GM12878 (cell line): Measurements from ENCODE around the gene APLP1. TPM values are rescaled to one million over a fixed set of nuclear protein-coding genes. Genes with fewer than 3 reads are reported as not detected.

Source experiments
- ATAC-seq: fragments of 200-7000 bp; cut with Tn5 transposase; 3 replicates; pipeline ENCODE4 v1.9.1; 2020; ENCODE audit warnings: mild to moderate bottlenecking, moderate library complexity
- BruUV-seq: library from RNA; stranded (reverse); fragments of 400-500 nt; replicated peaks from 2 replicates; lab custom pipeline; 2021; lab: Mats Ljungman, UMichigan
- CTCF ChIA-PET: fragments of 300-600 bp; sonication (Branson Sonifier 250); formaldehyde crosslinking; extraction: SDS; loops from one replicate; lab custom pipeline; 2021; ENCODE audit warnings: inconsistent platforms; lab: Yijun Ruan, JAX
- POLR2A ChIA-PET: fragments of 350-600 bp; formaldehyde crosslinking; extraction: SDS; loops from one replicate; lab custom pipeline; 2021; ENCODE audit warnings: inconsistent platforms; lab: Charles Lee
- RAD21 ChIA-PET: fragments of 300-600 bp; sonication (Branson Sonifier 250); formaldehyde crosslinking; loops from one replicate; lab custom pipeline; 2023; ENCODE audit warnings: antibody characterized with exemption; ENCODE audit not compliant: unreplicated experiment; lab: Charles Lee
- SMC1A ChIA-PET: fragments of 300-600 bp; sonication (Branson Sonifier 250); formaldehyde crosslinking; loops from one replicate; lab custom pipeline; 2023; ENCODE audit not compliant: unreplicated experiment, uncharacterized antibody; lab: Charles Lee
- DNase-seq: peaks from one replicate; pipeline ENCODE4 v3.0.0-alpha.2; 2011; ENCODE audit warnings: low read depth, low spot score
- FAIRE-seq: peaks from 3 replicates; lab custom pipeline; 2011; peaks lifted over from hg19 to GRCh38; lab: Jason Lieb, UNC
- H2AFZ ChIP-seq: 2 replicates; pipeline ENCODE4 v1.6.0; 2011; ENCODE audit warnings: low read depth, low read length, control low read depth; ENCODE audit not compliant: control insufficient read depth
- H3K27ac ChIP-seq: 2 replicates; pipeline ENCODE4 v1.5.1; 2011; ENCODE audit warnings: control low read depth; ENCODE audit not compliant: control insufficient read depth, insufficient read depth
- H3K27me3 ChIP-seq, 2 experiments: replicated peaks in 1 of 2; 2 replicates each; pipeline versions ENCODE4 v1.6.0 to v1.6.1; 2011; ENCODE audit warnings: low read length in 1 of 2; ENCODE audit not compliant: control insufficient read depth in 2 of 2, insufficient read depth in 2 of 2
- H3K36me3 ChIP-seq, 2 experiments: 2 replicates each; pipeline ENCODE4 v1.5.1; 2011; ENCODE audit warnings: low read length in 1 of 2; ENCODE audit not compliant: control insufficient read depth in 2 of 2, insufficient read depth in 2 of 2
- H3K4me1 ChIP-seq: 2 replicates; pipeline ENCODE4 v1.6.1; 2011; ENCODE audit warnings: mild to moderate bottlenecking, low read length, moderate library complexity, mixed read lengths; ENCODE audit not compliant: control insufficient read depth, insufficient read depth
- H3K4me2 ChIP-seq: 2 replicates; pipeline ENCODE4 v1.6.0; 2011; ENCODE audit warnings: control low read depth; ENCODE audit not compliant: control insufficient read depth, insufficient read depth
- H3K4me3 ChIP-seq: fragments of 200-600 bp; sonication (generic); 2 replicates; pipeline ENCODE4 v1.5.1; 2016
- H3K79me2 ChIP-seq: 2 replicates; pipeline ENCODE4 v1.6.0; 2011; ENCODE audit warnings: low read length; ENCODE audit not compliant: control insufficient read depth, insufficient read depth
- H3K9ac ChIP-seq: 2 replicates; pipeline ENCODE4 v1.8.0; 2011; ENCODE audit warnings: low read length, control low read depth, mixed read lengths; ENCODE audit not compliant: control insufficient read depth, insufficient read depth
- H3K9me3 ChIP-seq: replicated peaks from 3 replicates; pipeline ENCODE4 v1.5.1; 2011; ENCODE audit warnings: mild to moderate bottlenecking, low read length; ENCODE audit not compliant: control insufficient read depth, insufficient read depth
- H4K20me1 ChIP-seq: 2 replicates; pipeline ENCODE4 v1.6.0; 2011; ENCODE audit not compliant: control insufficient read depth, insufficient read depth
- BACH1 ChIP-seq: fragments of 450-650 bp; IDR thresholded peaks from 2 replicates; pipeline ENCODE4 v1.6.1; 2017; ENCODE audit warnings: mild to moderate bottlenecking, borderline replicate concordance
- CHD1 ChIP-seq: IDR thresholded peaks from 2 replicates; pipeline ENCODE4 v1.6.1; 2012; ENCODE audit warnings: low read depth, low read length, improper control_type of control experiment
- EZH2 ChIP-seq: IDR thresholded peaks from 2 replicates; pipeline ENCODE4 v1.6.1; 2012; ENCODE audit warnings: low read depth, mild to moderate bottlenecking, control low read depth, inconsistent platforms, low read length, borderline replicate concordance; ENCODE audit not compliant: control insufficient read depth
- MTA3 ChIP-seq: IDR thresholded peaks from 2 replicates; pipeline ENCODE4 v1.6.1; 2012; ENCODE audit warnings: low read length, inconsistent platforms, borderline replicate concordance
- NFYA ChIP-seq: IDR thresholded peaks from 2 replicates; pipeline ENCODE4 v1.6.1; 2011; ENCODE audit warnings: low read depth, mild to moderate bottlenecking, low read length, improper control_type of control experiment, borderline replicate concordance
- PML ChIP-seq: IDR thresholded peaks from 2 replicates; pipeline ENCODE4 v1.6.1; 2012; ENCODE audit warnings: low read length, inconsistent platforms
- TCF7 ChIP-seq: IDR thresholded peaks from 2 replicates; pipeline ENCODE4 v1.6.1; 2014; ENCODE audit warnings: antibody characterized with exemption, borderline replicate concordance
- WGBS: methylation state at CpG from one replicate; pipeline ENCODE4 v1.1.6; 2016; ENCODE audit warnings: low lambda C conversion rate; ENCODE audit not compliant: insufficient replicate concordance, insufficient coverage; ENCODE audit errors: missing lambda C conversion rate; 5-methylcytosine and 5-hydroxymethylcytosine counted together
- in situ Hi-C: fragments of 300-500 bp; cut with MboI; formaldehyde crosslinking; loops from 9 replicates; pipeline ENCODE4 v1.14.3; 2018; ENCODE audit warnings: mixed read lengths
- intact Hi-C: fragments of 100-400 bp; cut with micrococcal nuclease; formaldehyde crosslinking; loops from one replicate; pipeline ENCODE4 v1.14.2; 2022; ENCODE audit not compliant: unreplicated experiment
- polyA plus RNA-seq, 11 experiments: library from polyadenylated mRNA; depleted of rRNA in 4 of 11; unstranded in 6 of 11; stranded (reverse) in 5 of 11; fragments of >200 nt; fragmentation: Nextera tagmentation in 4 of 11; fragmentation: Illumina TruSeq in 1 of 11; extraction: Ambion mirVana in 4 of 11; extraction: Trizol in 1 of 11; gene quantifications; 1 replicate in 1 of 11; 2 replicates in 10 of 11; pipeline versions ENCODE4 v1.2.1 to v1.2.3, GENCODE V29; 2011 to 2016; ENCODE audit warnings: inconsistent platforms in 2 of 11, missing spikeins in 2 of 11, low read depth in 1 of 11
- total RNA-seq, 4 experiments: library from RNA; depleted of rRNA in 3 of 4; stranded (reverse); fragments of >200 nt in 3 of 4; fragmentation: Illumina TruSeq in 1 of 4; extraction: Trizol in 1 of 4; gene quantifications; 2 replicates each; pipeline versions ENCODE4 v1.2.1 to v1.2.3, GENCODE V29; 2013 to 2021
- TF ChIP-seq, protein P1 (sequence below): fragments of 450-650 bp; IDR thresholded peaks from 2 replicates; pipeline ENCODE4 v1.6.1; 2017; ENCODE audit warnings: mild to moderate bottlenecking, moderate library complexity
- TF ChIP-seq, protein P2 (sequence below): IDR thresholded peaks from 2 replicates; pipeline ENCODE4 v1.6.1; 2011; ENCODE audit warnings: borderline replicate concordance, low read depth, mild to moderate bottlenecking, moderate library complexity, low read length; ENCODE audit not compliant: insufficient read depth, poor library complexity, severe bottlenecking

APLP1 gene
- total and polyA plus RNA-seq, 10 of the 15 experiments (the other 5 are each of a cell fraction or from before 2014, with no cell fraction given) = 0.07 to 2.2 (median 0.91) TPM; not detected in 1

DNA sequence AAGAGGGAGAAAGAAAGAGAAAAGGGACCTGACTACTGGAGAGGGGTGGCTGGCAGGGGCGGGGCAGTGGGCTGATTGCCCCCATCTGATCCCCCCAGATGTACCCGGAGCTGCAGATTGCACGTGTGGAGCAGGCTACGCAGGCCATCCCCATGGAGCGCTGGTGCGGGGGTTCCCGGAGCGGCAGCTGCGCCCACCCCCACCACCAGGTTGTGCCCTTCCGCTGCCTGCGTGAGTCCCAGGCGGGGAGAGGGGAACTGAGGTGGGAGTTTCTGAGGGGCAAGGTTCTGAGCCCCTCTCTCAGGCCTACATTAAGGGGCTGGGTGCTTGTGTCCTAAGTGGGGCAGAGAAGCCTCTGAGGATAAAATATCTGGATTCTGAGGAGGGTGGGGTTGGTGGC lies 2.4 kb downstream of the APLP1 start:
- ChIA-PET CTCF (interaction anchor here (0.9 kb wide), 1 partner anchor 9 kb away, joined by 4 read pairs; no protein-coding TSS in a partner anchor), SMC1A (no interaction called here), RAD21 (no interaction called here), POLR2A (no interaction called here)
- TF ChIP-seq, protein P1, sequence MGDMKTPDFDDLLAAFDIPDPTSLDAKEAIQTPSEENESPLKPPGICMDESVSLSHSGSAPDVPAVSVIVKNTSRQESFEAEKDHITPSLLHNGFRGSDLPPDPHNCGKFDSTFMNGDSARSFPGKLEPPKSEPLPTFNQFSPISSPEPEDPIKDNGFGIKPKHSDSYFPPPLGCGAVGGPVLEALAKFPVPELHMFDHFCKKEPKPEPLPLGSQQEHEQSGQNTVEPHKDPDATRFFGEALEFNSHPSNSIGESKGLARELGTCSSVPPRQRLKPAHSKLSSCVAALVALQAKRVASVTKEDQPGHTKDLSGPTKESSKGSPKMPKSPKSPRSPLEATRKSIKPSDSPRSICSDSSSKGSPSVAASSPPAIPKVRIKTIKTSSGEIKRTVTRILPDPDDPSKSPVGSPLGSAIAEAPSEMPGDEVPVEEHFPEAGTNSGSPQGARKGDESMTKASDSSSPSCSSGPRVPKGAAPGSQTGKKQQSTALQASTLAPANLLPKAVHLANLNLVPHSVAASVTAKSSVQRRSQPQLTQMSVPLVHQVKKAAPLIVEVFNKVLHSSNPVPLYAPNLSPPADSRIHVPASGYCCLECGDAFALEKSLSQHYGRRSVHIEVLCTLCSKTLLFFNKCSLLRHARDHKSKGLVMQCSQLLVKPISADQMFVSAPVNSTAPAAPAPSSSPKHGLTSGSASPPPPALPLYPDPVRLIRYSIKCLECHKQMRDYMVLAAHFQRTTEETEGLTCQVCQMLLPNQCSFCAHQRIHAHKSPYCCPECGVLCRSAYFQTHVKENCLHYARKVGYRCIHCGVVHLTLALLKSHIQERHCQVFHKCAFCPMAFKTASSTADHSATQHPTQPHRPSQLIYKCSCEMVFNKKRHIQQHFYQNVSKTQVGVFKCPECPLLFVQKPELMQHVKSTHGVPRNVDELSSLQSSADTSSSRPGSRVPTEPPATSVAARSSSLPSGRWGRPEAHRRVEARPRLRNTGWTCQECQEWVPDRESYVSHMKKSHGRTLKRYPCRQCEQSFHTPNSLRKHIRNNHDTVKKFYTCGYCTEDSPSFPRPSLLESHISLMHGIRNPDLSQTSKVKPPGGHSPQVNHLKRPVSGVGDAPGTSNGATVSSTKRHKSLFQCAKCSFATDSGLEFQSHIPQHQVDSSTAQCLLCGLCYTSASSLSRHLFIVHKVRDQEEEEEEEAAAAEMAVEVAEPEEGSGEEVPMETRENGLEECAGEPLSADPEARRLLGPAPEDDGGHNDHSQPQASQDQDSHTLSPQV = no peak
- TF ChIP-seq CHD1 (no peak), TCF7 (no peak), EZH2 (no peak), BACH1 (no peak), MTA3 (no peak), PML (no peak), NFYA (no peak)
- TF ChIP-seq, protein P2, sequence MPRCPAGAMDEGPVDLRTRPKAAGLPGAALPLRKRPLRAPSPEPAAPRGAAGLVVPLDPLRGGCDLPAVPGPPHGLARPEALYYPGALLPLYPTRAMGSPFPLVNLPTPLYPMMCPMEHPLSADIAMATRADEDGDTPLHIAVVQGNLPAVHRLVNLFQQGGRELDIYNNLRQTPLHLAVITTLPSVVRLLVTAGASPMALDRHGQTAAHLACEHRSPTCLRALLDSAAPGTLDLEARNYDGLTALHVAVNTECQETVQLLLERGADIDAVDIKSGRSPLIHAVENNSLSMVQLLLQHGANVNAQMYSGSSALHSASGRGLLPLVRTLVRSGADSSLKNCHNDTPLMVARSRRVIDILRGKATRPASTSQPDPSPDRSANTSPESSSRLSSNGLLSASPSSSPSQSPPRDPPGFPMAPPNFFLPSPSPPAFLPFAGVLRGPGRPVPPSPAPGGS = no peak
- 64% methylated on average over 12 of the region's 12 CpGs for WGBS
- Histone ChIP-seq H3K9ac (no peak overlapping the region), H3K27ac (no peak overlapping the region), H3K36me3 (no peaks in the 10 kb centered on the region), H3K4me1 (peaks cover 13% of the 10 kb centered on the region), H3K9me3 (no peaks in the 10 kb centered on the region), H3K4me2 (no peak overlapping the region), H3K79me2 (no peaks in the 10 kb centered on the region), H4K20me1 (no peaks in the 10 kb centered on the region), H3K27me3 (peaks cover 2 to 4% of the 10 kb centered on the region in 2 experiments; a peak in 1 of 4 replicates), H3K4me3 (no peak overlapping the region), H2AFZ (no peak overlapping the region)
- BruUV-seq = no TSS peak
- intact Hi-C loops (no loop called here), in situ Hi-C loops (no loop called here)
- ATAC-seq (no peak), FAIRE-seq (no peak), DNase-seq (no peak)
